GOT3 (cell line): ENCODE results near the gene CAMK1.

ENCODE experiments used
- DNase-seq: peaks from one replicate; lab custom pipeline; 2025; ENCODE audit warnings: mixed read lengths; lab: John Stamatoyannopoulos, UW

The CAMK1 gene

DNA sequence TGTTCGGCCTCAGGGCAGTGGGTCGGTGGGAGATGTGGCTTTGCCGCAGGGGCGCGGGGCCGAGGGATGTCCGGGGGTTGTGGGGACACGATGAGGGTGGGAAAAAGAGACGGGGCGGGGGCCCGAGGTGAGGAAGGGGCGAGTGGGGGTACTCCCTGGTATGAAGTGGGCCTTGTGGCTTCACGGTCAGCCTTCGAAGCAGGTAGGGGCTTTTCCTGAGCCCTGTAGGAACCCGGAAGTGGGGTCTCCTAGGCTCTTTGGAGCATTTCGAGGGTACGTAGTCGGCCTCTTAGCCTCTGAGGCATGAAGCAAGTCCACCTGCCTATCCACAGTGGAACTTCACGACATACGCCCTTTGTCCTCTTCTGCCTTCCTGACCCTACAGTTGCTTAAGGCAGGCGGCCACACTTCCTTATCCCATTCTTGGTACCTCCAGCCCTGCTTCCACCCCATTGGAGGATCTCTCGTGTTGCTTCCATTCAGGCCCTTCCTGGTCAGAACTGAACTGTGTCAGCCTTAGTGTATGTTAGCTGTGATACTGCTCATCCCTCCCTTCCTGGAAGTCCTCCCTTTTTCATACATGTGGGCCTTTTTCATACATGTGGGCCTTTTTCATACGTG is 23.5 kb upstream of the CAMK1 start:
- no peak for DNase-seq

DNA sequence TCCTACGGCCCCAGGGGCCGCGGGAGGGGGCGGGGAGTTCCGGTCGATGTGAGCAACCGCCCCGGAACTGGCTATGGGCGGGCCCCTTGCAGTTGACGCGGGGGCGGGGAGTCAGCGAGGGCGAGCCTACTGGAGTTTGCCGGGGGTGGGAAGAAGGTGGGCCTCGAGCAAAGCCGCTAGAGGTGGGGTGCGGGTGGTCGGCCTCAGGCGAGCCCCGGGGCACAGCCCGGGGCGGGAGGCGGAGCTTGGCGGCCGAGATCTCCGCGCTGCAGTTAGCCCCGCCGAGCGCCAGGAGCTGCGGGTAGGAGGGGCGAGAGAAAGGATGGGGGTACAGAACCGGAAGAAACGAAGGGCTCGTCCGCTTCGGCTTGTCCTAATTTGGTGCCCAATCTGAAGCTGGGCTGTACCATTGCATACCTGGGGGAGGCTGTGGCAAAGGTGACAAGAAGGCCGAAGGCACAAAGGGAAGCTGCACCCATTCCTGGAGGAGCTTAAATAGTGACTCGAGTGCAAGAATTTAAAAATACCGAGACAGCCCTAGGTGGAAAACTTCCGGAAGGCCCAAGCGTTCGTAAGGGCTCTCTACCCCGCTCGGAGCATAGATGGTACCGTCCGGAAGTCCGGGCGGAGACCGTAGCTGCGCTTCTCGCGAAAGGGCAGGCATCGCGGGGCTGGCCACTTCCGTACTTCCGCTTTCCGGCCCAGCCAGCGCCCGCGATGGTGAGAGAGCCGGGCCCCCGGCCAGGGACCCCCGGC is 22.8 kb upstream of the CAMK1 start, which contains the start of the genes ARPC4 and TADA3:
TSS of gene ARPC4 (plus strand) at position 678 of the 756 bp plus-strand sequence. CDS start at position 718, 40 bp downstream.
TSS of gene TADA3 (minus strand) at position 69 of the 756 bp plus-strand sequence. CDS start 1,007 bp downstream, outside the sequence.
- peak; percentile 91 for DNase-seq

DNA sequence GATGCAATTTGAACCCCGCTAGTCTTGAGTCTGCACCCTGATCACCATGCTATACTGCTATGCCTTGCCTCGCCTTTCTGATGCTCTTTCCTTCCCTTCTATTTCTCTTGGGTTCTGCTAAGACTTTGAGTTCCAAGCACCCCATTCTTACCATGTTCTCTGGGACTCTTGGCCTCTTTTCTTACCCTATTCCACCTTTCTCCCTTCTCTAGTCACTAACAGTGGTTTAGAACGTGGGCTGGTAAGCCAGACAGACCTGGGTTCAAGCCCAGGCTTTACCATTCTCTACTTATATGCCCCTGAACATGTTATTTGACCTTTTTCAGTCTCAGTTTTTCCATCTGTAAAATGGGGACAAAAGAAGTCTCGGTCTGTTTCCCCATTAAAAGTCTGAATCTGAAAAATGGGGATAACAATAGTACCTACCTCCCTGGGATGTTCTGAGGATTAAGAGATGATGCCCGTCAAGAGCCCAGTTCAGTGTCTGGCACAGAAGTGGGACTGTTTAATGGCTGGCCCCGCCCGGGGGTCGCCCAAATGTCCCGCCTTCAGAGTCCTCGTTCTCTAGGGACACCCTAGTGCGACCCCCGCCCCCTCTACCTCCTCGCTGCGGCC is 22.1 kb upstream of the CAMK1 start:
- DNase-seq, result no peak

DNA sequence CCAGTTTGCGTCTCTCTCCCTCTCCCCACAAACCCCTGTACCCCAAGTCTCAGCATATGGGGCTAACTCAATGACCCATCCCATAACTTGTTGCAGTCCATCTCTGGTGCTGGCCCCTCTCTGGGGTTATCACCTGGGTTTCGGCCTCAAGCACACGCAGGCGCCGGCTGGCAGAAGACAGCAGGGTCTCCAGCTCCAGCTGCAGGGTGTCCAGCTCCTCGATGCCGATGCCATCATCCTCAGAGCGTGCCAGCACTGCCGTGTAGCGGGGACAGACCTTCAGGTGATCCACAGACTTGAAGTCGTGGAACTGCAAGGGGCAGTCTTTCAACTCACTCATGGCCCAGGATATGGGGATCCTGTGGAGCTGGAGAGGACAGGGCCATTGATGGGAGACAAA is 21.4 kb upstream of the CAMK1 start:
- no peak for DNase-seq

DNA sequence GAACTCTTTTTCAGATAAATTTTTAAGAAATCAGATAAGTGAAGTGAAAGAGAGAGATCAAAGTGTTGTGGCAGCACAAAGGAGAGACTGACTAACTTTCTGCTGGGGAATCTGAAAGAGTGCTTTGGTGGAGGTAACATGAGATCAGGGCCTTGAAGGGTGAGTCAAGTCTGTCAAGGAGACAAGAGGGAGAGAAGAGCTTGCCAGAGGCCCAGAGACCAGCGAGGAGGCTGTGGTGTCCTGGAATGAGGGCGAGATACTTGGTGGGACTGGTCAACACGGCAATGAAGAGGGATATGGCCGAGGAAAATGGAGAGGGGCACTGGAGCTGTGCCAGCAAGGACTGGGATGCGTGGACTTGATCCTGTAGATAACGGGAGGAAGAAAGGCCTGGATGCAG is 18.0 kb upstream of the CAMK1 start:
- DNase-seq, result no peak

DNA sequence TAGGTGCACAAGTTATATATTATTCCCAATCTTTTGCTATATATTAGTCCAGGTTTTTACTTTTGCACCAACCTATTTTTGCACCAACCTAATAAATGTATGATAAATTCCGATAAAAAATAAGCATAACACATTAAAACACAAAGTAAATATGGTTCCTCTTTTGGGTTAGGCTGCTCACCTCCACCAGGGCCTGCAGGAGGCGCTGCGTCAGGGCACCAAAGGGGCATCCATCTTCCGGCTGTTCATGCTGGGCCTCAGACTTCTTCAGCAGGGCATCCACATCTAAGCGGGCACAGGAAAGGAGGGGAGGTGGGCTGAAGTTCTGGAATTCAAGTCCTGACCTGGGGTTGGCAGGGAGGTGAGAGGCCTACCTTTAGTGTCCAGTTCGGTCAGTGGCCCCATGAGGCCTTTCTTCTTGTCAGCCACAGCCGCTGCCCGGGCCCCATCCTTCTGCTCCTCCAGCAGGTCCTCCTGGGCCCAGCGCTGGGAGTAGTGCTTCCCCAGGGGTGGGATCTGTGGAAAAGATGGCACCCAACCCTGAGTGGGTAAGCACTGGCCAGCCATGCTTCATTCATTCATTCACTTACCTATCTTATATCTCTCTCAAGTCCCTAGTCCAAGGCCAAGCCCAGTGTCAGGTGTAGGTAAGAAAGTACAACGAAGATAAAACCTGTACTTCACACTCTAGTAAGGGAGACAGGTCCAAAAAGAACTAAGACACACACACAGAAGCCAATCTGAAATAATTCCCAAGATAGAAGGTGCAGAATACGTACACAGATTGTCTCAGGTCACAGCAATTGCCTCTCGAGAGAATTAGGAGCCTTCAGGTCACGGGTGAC is 17.3 kb upstream of the CAMK1 start:
- no peak for DNase-seq

DNA sequence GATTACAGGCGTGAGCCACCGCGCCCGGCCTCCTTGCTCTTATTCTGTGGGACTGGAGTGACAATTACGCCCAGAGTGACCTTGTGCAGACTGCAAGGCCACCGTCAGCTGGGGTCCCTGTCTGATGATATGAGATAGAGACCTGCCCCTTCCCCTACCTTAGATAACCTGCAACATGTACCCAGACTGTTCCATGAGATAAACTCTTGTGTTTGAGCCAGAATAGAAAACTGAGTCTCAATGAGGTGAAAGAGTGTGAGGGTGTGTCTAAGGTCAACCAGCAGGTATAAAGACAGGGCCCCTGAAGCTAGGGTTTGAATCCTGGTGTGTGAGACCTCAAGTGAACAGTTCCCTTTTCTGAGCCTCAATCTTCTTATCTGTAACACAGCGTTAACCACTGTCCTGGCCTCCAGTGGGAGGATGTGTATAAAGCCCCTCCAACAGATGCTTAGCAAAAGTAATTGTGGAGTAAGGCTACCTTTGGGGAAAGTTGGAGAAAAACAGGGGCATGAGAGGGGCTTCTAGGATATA is 16.5 kb upstream of the CAMK1 start:
- no peak for DNase-seq

DNA sequence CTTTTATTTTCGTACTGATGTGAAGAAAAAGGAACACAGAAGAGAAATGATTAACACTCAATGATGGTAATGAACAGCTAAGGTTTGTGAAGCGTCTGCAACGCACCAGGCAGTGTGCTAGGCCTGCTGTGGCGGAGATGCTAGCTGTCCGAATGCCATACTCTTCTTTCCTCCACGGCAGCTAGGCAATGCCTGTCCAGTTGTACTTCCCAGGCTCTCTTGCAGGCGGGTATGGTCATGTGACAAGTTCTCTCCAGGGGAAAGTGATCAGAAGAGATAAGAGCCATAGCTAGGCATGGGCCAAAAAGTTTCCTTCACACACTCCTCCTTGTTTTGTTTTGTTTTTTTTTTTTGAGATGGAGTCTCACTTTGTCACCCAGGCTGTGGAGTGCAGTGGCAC is 15.9 kb upstream of the CAMK1 start:
- no peak for DNase-seq

DNA sequence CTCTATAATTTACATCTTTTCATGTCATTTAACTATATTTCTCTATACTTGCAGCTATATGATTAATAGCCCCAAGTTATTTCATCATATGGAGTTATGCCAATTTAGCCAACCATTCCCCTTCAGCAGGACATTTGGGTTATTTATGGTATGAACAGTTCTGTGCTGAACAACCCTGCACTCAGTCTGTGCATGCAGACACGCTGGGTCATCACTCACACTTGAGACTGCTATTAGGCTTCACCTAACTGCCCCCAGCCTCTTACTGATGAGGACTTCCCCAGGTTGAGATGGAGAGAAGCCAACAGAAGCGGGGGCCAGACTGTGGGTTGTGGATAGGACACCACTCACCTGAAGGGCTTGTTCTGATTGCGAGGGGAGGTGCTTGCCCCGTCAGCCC is 15.2 kb upstream of the CAMK1 start:
- no peak for DNase-seq

DNA sequence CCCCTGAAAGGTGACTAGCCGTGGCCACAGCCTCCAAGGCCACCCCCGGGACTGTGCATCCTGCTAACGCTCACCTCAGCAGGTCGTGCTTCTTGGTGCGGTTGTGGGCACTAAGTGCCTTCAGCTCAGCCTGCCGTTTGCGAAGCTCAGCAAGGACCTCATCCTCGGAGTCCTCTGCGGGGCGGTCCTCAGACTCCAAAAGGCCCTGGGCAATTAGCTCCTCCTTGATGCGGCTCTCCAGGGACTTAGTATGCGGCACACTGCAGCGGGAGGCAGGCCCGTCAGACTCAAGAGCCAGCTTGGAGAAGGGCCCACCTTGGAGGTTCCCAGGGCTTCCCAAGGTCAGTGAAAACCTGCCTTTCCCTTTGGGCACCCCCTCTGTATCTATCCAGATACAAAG is 14.2 kb upstream of the CAMK1 start:
- no peak for DNase-seq

DNA sequence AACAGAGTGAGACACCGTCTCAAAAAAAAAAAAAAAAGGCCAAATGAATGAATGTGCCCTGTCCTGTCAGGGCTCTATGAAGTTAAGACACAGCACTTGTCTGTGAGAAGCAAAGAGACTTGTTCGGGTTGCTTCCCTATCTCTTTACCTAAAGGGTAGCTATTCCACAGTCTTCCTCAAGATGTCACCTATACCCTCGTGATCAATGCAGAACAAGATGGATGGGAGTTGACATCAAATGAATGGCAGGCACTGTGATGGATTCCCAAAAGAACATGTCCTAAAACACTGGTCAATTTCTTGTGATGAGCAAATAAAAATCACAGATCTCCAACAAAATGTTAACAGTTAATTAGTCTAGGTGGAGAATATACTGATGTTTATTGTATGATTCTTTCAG is 13.0 kb upstream of the CAMK1 start:
- DNase-seq, result no peak

DNA sequence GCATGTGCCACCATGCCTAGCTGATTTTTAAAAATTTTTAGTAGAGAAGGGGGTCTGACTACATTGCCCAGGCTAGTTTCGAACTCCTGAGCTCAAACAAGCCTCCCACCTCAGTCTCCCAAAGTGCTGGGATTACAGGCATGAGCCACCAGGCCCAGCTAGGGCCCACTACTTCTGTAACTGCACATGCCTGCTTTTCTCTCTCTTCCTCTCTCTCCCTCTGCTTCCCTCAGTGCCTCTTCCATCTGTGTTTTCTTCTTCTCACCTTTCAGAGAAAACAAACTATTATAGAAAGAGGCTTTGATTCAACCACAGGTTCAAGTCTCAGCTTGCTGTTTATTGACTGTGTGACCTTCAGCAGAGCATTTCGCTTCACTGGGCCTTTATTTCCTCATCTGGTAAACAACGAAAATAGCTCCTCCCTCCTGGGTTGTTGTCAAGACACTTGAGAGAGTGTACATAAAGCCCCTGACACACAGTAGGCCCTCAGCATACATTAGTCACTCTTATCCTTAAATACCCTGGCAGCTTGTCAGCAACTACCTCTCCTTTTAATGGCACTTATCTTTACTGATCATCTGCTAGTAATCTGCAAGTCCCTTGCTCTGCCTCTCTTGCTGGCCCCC is 12.3 kb upstream of the CAMK1 start:
- no peak for DNase-seq

DNA sequence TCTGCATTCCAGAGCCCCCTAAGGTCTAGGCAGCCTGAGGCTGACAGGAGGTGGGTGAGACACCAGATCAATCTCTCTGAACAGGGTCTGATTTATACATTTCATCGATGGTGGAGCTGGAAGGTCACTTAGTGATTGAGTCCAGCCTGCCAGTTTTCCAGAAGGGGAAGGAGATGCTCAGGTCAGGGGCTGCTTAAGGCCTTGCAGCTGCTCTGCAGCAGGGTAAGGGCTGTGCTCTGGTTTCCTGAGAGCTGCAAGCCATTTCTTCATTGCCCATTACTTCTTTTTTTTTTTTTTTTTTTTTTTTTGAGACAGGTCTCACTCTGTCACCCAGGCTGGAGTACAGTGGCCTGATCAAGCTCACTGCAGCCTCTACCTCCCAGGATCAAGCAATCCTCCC is 11.8 kb upstream of the CAMK1 start:
- DNase-seq, result no peak

DNA sequence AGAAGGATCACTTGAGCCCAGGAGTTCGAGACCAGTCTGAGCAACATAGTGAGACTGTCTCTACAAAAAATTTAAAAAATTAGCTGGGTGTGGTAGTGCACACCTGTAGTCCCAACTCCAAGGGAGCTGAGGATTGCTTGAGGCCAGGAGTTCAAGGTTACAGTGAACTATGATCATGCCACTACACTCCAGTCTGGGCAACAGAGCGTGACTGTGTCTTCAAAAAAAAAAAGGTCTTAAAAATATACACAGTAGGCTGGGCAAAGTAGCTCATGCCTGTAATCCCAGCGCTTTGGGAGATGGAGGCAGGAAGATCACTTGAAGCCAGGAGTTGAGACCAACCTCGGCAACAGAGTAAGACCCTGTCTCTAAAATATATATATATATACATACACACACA is 11.2 kb upstream of the CAMK1 start:
- no peak for DNase-seq

DNA sequence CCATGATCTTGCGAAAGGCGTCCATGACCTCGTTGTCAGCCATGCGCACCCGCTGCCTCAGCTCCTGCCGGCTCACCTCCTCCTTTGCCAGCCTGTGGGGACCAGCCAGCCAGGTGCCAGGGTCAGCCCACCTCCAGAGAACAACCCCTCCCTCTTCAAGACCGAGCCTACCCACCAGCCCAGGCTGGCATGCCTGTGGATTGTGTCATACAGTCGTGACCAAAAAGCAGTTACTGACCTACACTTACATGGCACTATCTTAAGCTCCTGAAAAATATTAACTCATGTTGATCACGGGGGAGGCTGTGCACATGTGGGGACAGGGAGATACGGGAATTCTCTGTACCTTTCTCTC is 10.7 kb upstream of the CAMK1 start:
- no peak for DNase-seq

DNA sequence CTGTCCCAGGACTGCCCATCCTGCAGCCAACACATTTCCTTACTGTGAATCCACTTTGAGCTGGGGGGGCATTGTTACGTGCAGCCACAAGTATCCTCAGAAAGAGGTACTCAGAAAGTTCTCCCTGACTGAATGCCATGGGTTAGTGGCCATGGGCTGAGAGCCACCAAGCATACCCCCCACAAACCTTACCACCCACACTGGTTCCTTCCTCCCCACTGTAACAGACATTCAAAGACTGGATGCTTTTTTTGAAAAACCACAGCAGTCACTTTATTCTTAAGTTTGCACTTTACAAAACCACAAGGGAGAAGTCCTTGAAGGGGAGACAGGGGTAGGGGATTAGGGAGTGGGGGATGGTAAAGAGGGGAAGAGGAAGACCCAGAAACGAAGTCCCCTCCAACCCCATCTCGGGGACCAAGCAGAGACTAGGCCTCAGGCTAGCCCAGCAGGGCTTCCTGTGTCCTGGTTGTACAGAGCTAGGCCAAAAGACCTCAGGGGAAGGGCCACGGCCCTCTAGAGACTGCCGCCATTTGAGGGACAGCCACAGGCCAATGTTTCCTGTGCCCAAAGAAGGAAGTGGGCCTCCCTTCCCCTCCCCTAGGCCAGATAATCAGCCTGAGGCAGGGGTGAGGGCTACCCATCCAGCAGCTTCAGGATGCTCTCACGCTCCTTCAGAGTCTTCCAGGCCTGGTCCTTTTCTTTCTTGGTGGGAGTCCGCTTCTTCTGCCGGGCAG is 10.1 kb upstream of the CAMK1 start:
- no peak for DNase-seq

DNA sequence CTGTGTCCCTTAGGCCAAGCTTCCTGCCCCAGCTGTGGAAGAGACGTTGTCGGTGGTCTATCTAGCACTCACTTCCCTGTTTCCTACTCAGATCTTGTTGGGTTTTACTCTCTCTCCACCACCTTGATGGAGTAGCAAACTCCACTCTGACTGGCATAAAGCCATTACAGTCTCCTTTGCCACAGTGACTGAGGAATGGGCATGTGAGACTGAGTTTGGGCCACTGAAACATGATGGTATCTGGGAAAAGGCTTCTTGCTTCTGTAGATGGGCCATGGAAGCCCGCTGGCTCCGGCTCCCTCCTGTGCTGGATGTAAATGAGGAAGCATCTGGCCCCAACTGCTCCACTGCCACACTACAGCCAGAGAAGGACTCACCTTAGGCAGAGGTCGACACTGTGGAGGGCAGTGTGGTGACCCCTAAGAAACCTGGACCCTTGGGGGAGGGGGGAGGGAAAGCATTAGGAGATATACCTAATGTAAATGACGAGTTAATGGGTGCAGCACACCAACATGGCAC is 9.4 kb upstream of the CAMK1 start:
- DNase-seq, result no peak

DNA sequence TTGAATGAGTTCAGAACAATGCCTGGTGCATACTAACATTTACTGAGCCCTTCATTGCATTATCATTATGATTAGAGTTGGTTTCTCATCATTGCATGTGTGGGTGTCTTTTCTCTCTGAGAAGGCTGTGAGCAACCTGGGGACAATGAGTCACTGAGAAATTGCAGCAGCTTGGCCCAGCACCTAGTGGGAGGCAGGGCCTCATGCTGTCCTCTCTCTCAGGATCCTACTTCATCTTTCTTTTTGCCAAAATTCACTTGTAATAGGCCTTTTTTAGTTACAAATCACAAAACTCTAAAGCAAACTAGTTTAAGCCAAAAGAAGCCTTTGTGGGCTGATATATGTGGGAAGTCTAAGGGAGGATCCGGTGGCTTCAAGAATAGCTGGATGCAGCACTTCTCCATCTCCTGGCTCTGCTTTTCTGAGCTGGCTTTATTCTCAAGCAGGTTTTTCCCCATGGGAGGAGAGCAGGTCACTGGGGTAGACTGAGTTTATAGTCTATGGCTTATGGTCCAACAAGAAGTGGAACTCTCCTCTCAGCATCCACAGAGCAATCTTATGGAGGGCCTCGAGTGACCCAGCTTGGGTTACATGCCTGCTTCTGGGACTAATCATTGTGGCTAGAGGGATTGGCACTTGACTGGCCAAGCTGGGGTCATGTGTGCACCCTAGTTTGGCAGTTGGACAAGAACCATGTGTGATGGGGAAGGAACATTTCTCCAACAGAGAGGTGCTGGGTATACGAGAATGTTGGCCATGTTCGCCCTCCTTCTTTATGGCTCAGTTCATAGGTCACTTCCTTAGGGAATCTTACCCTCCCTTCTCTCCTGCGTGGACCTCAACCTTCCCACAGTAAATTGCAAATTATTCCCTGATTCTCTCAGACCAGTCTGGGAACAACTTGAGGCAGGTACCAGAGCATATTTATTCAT is 8.7 kb upstream of the CAMK1 start:
- peak; percentile 24 for DNase-seq

DNA sequence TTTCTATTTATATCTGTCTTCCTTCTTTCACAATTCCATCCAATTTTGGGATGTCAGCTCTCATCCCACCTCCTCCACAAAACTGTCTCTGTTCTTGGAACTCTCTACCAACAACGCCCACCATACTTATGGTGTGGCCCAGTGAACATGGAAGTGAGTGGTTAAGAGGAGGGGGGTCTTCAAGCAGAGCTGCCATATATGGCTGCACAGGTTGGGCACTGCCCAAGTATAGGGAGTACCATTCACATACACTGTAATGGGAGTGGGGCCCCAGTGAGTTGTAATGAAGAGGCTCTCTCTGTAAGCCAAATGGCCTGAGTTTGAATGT is 7.9 kb upstream of the CAMK1 start:
- no peak for DNase-seq
